UCSD-AML1 (cell line): ENCODE measurements around the gene TMEM176A.
"Not testable (repeated sequence)": the region's sequence is repeated elsewhere in the genome, so short reads cannot be mapped to it uniquely, and the experiment has no call there.

Experiments used
- DNase-seq: peaks from one replicate; lab custom pipeline; 2025; ENCODE audit not compliant: unreplicated experiment; lab: John Stamatoyannopoulos, UW

TMEM176A gene

DNA sequence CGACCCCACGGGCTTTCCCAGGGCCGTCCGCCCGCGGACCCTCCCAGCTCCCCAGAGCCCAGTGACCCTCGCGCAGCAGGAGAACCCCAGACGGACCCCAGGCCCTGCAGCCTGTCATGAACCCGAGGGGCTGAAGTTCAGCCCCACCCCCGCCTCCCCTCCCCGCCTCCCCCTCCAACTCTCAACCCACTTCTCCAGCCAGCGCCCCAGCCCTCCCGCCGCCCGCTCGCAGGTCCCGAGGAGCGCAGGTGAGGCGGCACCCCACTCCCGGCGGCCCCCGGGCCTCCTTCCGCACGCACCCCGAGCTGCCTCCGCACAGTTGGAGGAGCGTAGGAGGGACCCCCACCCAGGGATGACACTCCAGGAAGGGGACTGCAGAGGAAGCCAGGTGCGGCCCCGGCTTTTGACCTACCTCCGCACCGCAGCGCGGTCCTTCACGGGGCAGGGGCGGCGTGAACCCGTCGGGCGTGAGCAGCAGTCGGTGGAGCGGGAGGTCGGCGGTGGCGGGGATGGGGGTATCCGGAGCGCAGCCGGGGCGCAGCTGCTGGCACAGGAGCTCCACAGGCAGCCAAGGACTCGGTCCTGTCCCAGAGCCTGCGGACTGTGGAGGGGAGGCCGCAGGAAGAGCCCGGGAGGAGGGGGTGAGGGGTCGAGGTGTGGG is at the start of gene TMEM176A:
TSS of gene TMEM176A (plus strand) at position 189 of the 661 bp plus-strand sequence. CDS start 782 bp downstream, outside the sequence.
- DNase-seq: no peak

DNA sequence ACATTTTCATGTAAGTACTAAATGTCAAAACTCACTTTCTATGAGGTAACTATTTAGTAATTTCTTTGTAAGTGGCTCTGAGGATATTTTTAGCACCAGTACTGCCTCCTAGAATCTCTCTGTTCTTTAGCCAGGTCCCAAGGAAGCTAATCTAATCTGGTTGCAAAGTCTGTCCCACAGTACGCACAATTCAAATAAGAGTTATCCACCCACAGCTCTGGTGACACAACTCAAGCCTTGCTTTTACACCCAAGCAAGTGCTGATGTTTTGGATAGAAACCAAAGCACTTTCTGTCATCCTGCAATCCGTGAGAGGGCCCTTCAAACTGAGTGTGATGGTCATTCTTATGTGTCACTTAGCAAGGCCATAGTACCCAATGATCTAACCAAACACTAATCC is 48.9 kb upstream of the TMEM176A start:
- DNase-seq: no peak

GRCh38 chr7:150753239-150753638 is 47.3 kb upstream of the TMEM176A start:
- no peak for DNase-seq

DNA sequence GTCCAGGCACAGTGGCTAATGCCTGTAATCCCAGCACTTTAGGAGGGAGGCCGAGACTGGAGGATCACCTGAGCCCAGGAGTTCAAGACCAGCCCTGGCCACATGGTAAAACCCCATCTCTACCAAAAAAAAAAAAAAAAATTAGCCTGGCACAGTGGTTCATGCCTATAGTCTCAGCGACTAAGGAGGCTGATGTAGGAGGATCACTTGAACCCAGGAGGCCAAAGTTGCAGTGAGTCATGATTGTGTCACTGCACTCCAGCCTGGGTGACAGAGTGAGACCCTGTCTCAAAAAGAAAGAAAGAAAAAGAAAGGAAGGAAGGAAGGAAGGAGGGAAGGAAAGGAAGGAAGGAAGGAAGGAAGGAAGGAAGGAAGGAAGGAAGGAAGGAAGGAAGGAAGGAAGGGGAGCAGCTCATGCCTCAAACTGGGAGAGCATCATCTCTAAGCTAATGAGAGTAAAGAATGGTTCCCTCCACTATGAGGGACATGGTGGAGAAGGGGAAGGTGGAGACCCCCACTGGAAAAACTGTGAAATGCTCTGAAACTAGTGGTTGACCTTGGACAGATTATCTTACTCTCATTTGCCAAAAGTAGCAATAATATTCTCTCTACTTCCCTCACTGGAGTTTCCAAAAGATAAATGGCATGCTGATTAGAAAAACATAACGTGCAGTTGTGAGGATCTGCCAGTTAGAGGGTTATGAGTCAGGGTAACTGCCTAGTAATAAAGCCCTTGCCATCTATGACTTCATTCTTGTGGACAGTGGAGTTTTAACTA is 46.6 kb upstream of the TMEM176A start:
- no peak for DNase-seq

DNA sequence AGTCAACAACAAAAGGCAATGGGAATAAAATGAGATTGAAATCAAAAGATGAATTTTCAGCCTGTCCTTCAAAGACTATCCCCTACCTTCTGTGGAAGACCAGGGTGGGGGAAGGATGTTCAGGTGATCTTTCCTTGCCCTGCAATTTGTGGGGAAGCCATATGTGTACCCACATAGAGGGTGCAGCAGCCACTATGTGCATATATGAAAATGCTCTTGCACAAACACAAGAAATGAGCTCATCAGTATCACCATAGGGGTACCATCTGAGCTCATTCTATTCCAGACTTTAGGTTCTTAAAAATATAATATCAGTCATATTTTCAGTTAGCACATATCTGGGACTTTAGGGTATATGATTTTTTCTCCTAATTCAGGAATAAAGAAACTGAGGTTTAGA is 45.6 kb upstream of the TMEM176A start:
- DNase-seq: no peak

DNA sequence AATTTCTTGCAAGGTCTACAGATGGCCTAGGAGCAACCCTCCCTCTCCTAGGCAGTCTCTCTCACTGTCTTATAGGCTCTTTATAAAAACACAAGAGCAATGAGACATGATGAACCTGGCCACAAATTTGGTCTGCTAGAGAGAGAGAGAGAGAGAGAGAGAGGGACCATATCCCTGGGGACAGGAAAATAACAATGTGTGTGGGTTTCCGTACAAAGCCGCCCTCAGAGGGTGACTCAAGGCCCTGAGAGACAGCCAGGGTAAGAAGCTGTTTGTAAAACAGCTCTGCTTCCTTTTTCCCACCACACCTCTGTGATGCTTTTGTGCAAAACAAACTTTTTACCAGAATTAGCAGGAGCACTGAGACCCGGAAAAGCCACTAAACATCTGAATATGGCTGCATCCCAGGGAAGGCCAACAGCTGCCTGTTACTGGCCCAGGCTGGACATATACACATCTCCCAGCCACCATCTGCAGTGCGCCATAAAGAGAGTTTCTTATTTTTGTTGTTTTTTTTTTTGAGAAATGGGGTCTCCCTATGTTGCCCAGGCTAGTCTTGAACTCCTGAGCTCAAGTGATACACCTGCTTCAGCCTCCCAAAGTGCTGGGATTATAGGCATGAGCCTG is 45.0 kb upstream of the TMEM176A start:
- peak; percentile 31 for DNase-seq

DNA sequence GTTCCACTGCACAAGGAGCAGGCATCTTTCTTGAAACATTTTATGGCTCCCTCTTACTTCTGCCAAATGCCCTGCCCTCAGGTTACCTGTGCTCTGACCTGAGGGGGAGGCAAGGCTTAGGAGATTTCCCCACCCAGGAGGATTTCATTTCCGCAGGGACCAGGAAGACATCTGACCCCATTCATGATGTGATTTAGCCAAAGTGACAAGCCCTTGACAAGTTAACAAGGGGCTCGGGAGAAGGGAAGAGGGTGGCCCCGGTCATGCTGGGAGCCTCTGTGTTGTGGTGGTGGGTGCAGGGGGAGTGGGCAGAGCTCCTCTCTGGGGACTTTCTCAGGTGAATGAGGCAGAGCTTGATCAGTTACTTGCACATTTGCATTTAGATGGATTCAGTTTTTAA is 44.4 kb upstream of the TMEM176A start:
- DNase-seq: no peak

- no peak for DNase-seq
Measured at GRCh38 chr7:150756858-150757257, 43.7 kb upstream of the TMEM176A start.

DNA sequence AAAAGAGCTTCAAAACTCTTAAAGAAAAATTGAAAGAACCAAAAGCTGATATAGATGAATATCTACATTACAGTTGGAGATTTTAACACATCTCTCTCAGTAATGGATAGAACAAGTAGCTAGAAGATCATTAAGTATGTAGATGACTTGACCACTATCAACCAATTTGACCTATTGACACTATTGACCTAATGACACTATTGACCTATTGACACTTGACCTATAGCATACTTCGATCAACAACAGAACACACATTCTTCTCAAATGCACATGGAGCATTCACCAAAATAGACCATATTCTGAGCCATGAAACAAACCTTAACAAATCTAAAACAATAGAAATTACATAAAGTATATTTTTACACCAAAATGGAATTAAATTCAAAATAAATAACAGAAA is 41.1 kb upstream of the TMEM176A start:
- no peak for DNase-seq

DNA sequence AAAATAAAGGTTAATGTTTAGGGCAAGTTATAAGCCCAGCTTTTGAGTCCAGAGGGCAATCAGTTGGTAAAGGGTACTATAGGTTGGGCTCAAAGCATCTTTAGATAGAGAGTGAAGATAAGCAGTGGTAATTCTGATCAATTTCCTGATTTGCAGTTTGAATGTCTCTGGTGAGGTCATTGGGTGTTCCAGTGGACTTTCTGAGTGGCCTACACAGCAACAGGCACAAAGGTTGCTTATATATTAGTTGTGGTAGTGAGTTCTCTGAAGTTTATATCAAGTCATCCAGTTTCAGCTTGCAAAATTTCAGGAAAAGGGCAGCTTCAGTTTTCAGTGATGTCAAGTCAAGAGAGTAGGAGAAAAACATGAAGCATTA is 34.2 kb upstream of the TMEM176A start:
- DNase-seq: no peak

- DNase-seq: no peak
Measured at GRCh38 chr7:150769768-150770167, 30.8 kb upstream of the TMEM176A start.

GRCh38 chr7:150774131-150774530 is 26.4 kb upstream of the TMEM176A start:
- DNase-seq: not testable (repeated sequence)

- no peak for DNase-seq
Measured at GRCh38 chr7:150778014-150778737, 22.4 kb upstream of the TMEM176A start.

DNA sequence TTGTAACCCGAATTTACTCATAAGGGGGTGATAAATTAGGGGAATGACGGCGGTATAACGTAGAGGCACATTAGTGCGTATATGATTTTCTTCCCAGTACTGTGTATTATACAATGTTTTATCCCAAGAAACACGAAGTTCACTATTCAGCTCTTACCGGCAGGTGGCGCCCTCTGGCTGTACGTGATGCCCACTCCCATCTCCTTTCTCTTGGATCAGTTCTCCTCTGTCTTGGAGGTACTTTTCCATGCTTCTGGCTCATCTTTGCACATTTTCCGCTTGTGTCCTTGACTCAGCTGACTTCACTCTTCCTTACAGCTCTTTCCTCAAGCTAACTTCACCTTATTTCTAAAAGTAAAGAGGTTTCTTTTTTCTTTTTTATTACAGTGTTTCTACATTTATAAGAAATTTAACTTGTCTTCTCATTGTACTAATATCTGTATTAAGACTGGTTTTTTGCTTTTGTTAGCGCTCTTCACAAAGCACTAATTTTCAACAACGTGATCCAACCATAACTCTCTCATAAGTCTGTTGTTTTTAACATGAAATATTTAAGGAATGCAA is 21.7 kb upstream of the TMEM176A start:
- DNase-seq: peak; percentile 41

DNA sequence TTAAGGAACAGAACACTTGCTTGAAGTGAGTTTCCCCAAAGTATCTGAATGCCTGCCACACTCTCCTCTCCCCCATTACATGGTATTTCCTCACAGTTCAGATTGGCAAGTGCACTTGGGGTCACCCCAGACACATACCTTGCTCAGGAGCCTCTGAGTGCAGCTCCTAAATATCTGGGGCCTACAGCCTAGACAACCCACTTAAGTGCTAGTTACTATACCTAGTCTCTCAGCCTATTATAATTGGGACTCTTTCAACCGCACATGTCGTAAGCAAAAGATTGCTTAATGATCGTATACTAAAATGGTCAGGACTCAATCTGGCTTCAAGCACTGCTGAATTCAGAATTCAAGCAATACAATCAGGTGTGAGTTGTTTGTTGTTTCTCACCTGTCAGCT is 20.3 kb upstream of the TMEM176A start:
- no peak for DNase-seq

DNA sequence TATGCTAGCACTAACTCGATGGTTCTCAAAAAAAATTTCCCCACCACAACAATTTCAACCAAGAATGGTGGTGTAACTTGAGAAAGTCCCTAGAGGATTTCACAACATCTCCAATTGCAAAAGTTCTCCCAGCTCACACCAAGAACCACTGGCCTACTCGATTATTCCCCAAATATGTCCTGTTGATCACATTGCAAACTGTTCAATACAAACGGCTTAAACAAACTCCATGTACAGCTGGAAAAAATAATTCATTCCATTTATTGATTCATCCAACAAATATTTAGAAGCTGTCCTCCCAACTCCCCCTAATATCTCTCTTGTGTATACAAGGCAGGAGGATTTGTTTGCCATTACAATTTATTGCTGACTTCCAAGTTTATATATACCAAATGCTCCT is 19.5 kb upstream of the TMEM176A start:
- DNase-seq: no peak

GRCh38 chr7:150781961-150782360 is 18.6 kb upstream of the TMEM176A start:
- DNase-seq: no peak

DNA sequence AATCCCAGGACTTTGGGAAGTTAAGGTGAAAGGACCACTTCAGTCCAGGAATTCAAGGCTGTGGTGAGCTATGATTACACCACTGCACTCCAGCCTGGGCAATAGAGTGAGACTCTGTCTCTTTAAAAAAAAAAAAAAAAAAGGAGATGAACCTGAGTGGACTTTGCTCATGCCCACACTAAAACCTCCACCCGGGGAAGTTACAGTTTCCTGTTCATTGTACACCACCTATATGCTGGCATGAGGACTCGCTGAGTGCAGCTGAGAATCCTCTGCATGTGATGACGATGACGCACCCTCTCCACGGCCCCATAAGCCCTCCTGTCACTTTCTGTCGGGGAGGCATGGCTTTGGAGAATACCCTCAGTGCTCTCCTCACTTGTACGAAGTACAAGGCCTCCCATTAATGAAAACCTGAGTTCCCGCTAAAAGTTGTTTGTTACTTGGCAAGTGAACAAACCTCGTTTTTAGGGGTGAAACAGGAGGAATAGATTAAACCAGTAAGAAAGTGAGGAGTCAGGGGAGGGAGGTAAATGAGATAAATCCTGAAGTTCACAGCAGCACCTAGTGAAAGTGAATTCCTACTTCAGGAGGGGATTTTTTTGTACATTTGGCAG is 16.3 kb upstream of the TMEM176A start:
- no peak for DNase-seq

DNA sequence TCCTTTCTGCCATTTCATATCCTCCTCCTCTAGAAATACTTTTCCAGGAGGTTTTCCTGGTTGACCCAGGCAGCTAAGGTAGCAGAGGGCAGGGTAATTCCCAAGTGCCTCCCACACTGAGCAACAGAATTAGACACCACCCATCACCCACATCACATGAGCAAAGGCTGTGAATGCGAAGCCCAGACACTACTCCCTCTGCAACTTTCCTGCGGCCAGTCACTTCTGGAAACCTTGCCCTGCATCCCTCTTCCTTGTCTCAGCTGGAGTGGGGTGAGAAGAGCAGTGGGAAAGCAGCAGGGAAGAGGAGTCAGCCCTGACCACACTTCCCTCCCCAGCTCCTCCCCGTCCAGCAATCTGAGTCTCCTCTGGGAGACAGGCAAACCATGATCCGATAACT is 15.6 kb upstream of the TMEM176A start:
- DNase-seq: no peak

GRCh38 chr7:150787321-150788281 is 13.0 kb upstream of the TMEM176A start:
- DNase-seq: no peak
